ENCODE measurements around the gene ZNF148.

ZNF148 gene

DNA sequence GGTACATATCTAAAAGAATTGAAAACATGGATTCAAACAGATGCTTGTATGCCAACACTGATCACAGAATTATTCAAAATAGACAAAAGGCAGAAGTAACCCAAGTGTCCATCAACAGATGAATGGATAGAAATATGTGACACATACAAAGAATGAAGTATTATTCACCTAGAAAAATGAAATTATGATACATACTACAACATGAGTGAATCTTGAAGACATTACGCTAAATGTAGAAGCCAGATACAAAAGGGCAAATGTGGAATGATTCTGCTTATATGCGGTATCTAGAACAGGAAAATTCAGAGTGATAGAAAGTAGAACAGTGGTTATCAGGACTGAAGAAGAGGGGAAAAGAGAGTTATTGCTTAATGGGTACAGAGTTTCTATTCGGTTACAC is 136.4 kb downstream of the ZNF148 start:
- no peak for DNase-seq
- TF ChIP-seq, protein P1, sequence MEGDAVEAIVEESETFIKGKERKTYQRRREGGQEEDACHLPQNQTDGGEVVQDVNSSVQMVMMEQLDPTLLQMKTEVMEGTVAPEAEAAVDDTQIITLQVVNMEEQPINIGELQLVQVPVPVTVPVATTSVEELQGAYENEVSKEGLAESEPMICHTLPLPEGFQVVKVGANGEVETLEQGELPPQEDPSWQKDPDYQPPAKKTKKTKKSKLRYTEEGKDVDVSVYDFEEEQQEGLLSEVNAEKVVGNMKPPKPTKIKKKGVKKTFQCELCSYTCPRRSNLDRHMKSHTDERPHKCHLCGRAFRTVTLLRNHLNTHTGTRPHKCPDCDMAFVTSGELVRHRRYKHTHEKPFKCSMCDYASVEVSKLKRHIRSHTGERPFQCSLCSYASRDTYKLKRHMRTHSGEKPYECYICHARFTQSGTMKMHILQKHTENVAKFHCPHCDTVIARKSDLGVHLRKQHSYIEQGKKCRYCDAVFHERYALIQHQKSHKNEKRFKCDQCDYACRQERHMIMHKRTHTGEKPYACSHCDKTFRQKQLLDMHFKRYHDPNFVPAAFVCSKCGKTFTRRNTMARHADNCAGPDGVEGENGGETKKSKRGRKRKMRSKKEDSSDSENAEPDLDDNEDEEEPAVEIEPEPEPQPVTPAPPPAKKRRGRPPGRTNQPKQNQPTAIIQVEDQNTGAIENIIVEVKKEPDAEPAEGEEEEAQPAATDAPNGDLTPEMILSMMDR (IDR thresholded peaks at IDR 0.05) = no peak
- H3K4me1 ChIP-seq = no peaks in the 10 kb centered on the region
- peaks cover 0 to 10% (median under 1%) of the 10 kb centered on the region in 3 donors for H3K36me3 ChIP-seq
- intact Hi-C loops (cut with DNase I; ENCODE audit: low total_unique reads) = no loop called here
- H3K27me3 ChIP-seq = no peaks in the 10 kb centered on the region
- H3K27ac ChIP-seq = no peak overlapping the region
- no peaks in the 10 kb centered on the region for H3K9me3 ChIP-seq
- no peak overlapping the region for H3K4me3 ChIP-seq

DNA sequence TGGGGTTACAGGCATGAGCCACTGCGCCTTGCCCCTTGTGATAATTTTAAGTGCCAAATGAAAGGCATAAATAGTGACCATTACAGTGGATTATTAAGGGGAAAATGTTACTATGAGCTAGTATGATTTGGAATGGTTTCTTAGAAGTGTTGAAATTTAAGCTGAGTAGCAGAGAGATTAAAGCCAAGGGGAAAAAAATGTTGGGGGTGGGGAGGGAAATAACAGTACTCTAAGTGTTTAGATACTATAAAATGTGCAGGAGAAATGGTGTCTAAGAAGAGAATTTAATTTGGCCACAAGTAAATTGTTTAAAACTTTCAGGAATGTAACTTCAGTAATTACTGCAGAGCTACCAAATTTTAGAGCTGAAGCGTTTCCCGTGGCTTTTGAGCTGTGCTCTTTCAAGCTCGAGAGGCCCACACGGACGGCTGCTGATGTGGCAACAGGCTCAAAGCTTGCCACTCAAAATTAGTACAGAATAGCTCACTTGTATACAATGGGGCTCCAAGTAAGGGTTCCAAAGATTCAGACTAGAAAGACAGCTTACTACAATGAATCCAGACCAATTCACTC is 138.7 kb downstream of the ZNF148 start:
- intact Hi-C loops (cut with DNase I; ENCODE audit: low total_unique reads) = no loop called here
- Histone ChIP-seq H3K36me3 (peaks cover 13 to 28% (median 20%) of the 10 kb centered on the region in 3 donors), H3K27ac (no peak overlapping the region), H3K4me3 (no peak overlapping the region), H3K9me3 (no peaks in the 10 kb centered on the region), H3K4me1 (no peaks in the 10 kb centered on the region), H3K27me3 (no peaks in the 10 kb centered on the region)
- TF ChIP-seq, protein P1 (IDR thresholded peaks at IDR 0.05) = no peak
- no peak for DNase-seq

DNA sequence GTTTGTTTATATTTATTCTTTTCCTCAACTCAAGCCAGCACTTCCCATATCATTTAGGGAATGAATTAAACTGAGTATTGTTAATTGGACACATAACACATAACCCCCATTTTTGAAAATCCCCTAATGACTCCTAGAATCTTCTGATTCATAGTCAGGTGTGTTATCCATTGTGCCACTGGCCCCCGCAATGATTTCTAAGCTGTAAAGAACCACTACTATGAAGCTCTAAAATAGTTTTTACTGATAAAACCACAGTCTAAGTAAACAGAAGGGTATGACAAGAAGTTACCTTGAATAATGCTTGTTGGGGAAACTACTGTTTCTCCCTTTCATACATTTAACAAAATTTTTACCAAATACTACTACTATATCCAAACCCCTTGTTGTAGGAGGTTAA is 140.3 kb downstream of the ZNF148 start:
- intact Hi-C loops (cut with DNase I; ENCODE audit: low total_unique reads) = no loop called here
- TF ChIP-seq, protein P1 (IDR thresholded peaks at IDR 0.05) = no peak
- H3K36me3 ChIP-seq = peaks cover 13 to 24% (median 20%) of the 10 kb centered on the region in 3 donors
- H3K27me3 ChIP-seq = no peaks in the 10 kb centered on the region
- peaks cover 0 to 3% (median 0%) of the 10 kb centered on the region in 4 donors for H3K4me1 ChIP-seq
- no peaks in the 10 kb centered on the region for H3K9me3 ChIP-seq
- no peak overlapping the region for H3K4me3 ChIP-seq
- H3K27ac ChIP-seq = no peak overlapping the region
- no peak for DNase-seq

DNA sequence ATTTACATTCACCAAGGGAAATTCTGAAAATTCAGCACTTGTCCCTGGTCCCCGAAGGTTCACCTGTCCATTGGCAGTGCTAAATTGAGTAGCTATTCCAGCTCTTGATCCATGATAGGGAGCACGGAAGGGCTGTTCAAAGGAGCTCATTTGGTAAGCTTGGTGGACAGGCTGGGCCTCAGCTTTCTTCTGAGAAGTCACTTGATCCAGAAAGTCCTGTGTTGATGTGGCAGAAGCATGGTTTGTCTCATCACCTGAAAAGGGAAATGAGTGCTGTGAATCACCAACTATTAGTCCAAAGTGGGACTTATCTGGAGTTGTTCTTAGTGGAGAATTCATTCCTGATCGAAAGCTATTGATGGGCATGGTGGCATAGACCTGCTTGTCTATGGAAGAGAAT is 142.7 kb downstream of the ZNF148 start:
- DNase-seq = no peak
- Histone ChIP-seq H3K4me1 (peaks cover 0 to 6% (median 0%) of the 10 kb centered on the region in 4 donors), H3K9me3 (no peaks in the 10 kb centered on the region), H3K36me3 (peaks cover 13 to 24% (median 20%) of the 10 kb centered on the region in 3 donors), H3K27me3 (no peaks in the 10 kb centered on the region), H3K27ac (no peak overlapping the region), H3K4me3 (no peak overlapping the region)
- TF ChIP-seq, protein P1 (IDR thresholded peaks at IDR 0.05) = no peak
- intact Hi-C loops (cut with DNase I; ENCODE audit: low total_unique reads) = no loop called here

DNA sequence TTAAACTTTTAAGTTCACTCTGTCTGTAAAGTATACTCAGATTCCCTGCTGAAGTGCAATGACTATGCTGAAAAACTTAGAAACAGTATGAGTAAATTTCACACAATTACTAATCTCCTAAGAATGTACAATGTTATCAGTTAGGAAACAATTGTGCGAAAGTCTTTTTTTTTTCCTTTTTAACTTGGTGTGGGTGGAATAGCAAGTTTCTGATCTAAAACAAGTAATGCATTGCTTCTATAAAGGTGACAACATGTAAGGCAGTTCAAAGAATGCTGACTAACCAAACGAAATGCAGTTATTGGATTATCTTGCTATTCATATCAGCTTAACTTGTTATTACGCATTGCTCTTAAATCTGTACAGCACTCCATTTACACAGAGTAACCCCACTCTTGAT is 143.2 kb downstream of the ZNF148 start:
- Histone ChIP-seq H3K36me3 (peaks cover 13 to 20% (median 20%) of the 10 kb centered on the region in 3 donors), H3K4me3 (no peak overlapping the region), H3K9me3 (no peaks in the 10 kb centered on the region), H3K4me1 (peaks cover 0 to 6% (median 0%) of the 10 kb centered on the region in 4 donors), H3K27me3 (no peaks in the 10 kb centered on the region), H3K27ac (no peak overlapping the region)
- DNase-seq = no peak
- TF ChIP-seq, protein P1 (IDR thresholded peaks at IDR 0.05) = no peak
- intact Hi-C loops (cut with DNase I; ENCODE audit: low total_unique reads) = no loop called here

All from tibial artery (tissue), 4 donors.